Stimulated activated CD8-positive, alpha-beta memory T cell treated with anti-CD3 and anti-CD28 coated beads, Interleukin-15, amount 100 ng/mL, for 24 hours (primary cell): ENCODE results near the gene CYP17A1.

Source experiments
- DNase-seq: peaks from one replicate; pipeline ENCODE4 v3.0.0-alpha.2; 2020; ENCODE audit warnings: low read depth

CYP17A1 gene

GRCh38 chr10:102804382-102805055 is 32.7 kb downstream of the CYP17A1 start:
- DNase-seq = no peak

- DNase-seq = no peak
Measured at GRCh38 chr10:102802920-102803534, 34.2 kb downstream of the CYP17A1 start.

- DNase-seq = no peak
Measured at GRCh38 chr10:102801978-102802377, 35.2 kb downstream of the CYP17A1 start.

GRCh38 chr10:102801496-102801895 is 35.7 kb downstream of the CYP17A1 start:
- no peak for DNase-seq

GRCh38 chr10:102800611-102801335 is 36.4 kb downstream of the CYP17A1 start:
- no peak for DNase-seq

GRCh38 chr10:102799691-102800471 is 37.3 kb downstream of the CYP17A1 start:
- no peak for DNase-seq

- DNase-seq = peak; percentile 15
Measured at GRCh38 chr10:102796407-102797176, 40.6 kb downstream of the CYP17A1 start.

GRCh38 chr10:102795453-102796406 is 41.5 kb downstream of the CYP17A1 start:
- DNase-seq = no peak

GRCh38 chr10:102791754-102792395 is 45.3 kb downstream of the CYP17A1 start:
- DNase-seq = no peak

- no peak for DNase-seq
Measured at GRCh38 chr10:102785818-102786217, 51.4 kb downstream of the CYP17A1 start.

GRCh38 chr10:102783568-102783967 is 53.6 kb downstream of the CYP17A1 start:
- no peak for DNase-seq

- no peak for DNase-seq
Measured at GRCh38 chr10:102782673-102783551, 54.3 kb downstream of the CYP17A1 start.

- DNase-seq = no peak
Measured at GRCh38 chr10:102781921-102782557, 55.2 kb downstream of the CYP17A1 start.

GRCh38 chr10:102781090-102781920 is 55.9 kb downstream of the CYP17A1 start:
- DNase-seq = no peak
